GM12801 (cell line): Measurements from ENCODE around the gene CHRM2.

Experiments used
- TF ChIP-seq, protein P1 (sequence below): IDR thresholded peaks from one replicate; pipeline ENCODE4 v1.5.1; 2011; ENCODE audit warnings: control low read depth; ENCODE audit not compliant: insufficient read length; ENCODE audit errors: extremely low read depth

The CHRM2 gene

DNA sequence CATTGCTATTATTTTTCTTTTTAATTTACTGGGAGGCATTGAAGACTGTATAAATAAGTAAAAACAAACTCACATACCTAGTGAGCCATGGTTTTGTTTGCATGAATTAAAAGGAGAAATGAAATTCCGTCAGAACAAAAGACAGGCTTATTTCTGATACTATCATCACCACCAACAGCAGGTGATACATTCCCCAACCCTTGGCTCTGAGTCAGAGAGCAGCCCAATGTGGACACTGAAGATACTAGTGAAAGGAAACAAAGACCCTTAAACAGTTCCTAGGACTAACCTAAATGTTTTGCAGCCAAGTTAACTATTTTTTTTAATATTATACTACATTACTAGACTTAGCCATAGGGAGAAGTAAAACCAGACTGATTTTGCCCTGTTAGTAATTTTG, 31.6 kb downstream of the CHRM2 start:
- TF ChIP-seq, protein P1, sequence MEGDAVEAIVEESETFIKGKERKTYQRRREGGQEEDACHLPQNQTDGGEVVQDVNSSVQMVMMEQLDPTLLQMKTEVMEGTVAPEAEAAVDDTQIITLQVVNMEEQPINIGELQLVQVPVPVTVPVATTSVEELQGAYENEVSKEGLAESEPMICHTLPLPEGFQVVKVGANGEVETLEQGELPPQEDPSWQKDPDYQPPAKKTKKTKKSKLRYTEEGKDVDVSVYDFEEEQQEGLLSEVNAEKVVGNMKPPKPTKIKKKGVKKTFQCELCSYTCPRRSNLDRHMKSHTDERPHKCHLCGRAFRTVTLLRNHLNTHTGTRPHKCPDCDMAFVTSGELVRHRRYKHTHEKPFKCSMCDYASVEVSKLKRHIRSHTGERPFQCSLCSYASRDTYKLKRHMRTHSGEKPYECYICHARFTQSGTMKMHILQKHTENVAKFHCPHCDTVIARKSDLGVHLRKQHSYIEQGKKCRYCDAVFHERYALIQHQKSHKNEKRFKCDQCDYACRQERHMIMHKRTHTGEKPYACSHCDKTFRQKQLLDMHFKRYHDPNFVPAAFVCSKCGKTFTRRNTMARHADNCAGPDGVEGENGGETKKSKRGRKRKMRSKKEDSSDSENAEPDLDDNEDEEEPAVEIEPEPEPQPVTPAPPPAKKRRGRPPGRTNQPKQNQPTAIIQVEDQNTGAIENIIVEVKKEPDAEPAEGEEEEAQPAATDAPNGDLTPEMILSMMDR = no peak

DNA sequence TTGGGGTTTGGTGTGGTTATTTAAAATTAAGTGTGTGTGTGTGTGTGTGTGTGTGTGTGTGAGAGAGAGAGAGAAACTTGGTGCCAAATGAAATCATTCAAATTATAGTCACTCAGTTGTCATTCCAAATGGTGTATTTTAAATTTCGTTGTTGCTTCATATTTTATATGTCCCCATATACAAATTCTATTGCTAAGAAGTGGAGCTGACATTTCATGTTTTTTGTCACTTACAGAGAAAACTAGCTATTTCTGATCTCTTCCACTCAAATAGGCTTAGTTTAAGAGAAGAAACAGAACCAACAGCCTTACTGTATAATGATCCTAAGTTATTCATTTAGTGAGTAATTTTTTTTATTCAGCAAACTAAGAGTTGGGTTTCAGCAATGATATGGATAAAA, 42.3 kb downstream of the CHRM2 start:
- TF ChIP-seq, protein P1 = no peak

DNA sequence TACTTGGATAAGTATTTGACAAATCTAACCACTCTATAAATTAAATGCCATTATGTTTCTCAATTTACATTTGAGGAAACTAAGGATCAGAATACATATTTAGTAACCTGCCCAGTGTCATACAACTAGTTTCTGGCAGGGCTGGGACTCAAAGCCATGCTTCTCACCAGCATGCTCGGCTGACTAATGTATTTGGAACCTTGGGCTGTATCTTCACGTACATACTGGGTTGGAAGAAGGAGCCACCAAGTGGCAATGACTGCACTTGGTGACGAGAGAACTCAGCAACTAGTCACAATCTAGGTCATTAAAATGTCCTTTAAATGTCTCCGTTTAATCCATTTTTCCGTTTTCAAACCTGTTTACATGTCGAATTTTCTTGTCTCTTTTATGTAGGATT, 42.9 kb downstream of the CHRM2 start:
- TF ChIP-seq, protein P1 = no peak

DNA sequence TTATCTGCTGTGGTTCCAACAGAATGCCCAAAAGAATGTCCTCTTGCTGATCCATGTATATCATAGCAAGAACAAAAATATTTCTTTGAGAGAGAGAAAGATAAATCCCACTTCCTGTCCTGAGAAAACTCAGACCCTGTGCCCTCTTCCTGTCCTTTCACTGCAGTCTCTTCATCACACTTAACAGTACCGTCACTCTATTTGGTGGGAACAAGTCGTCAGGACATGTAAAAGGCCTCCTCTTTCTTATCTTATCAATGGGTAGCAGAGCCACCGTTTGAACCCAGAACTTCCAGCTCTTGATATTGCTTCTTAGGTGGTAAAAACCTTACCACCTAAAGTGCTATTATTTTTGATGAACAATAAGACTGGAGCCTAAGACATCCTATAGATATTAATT, 43.9 kb downstream of the CHRM2 start:
- TF ChIP-seq, protein P1 = no peak

DNA sequence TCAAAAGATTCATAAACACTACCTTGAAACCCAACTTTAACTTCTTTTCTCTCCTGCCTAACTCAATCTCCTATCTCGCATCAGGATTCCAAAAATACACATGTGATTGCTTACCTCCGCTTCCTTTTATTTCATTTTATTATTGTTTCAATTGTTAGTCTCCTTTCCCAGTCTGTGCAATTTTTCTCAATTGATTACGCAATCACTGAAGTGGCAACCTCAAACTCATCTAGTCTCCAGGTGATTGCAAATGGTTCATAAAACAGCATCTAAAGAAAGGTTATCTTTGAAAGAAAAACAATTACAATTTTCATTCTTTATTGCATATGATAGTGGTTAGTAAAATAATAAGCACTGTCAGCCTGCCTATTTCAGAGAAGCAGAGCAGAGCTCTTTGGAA, 45.6 kb downstream of the CHRM2 start:
- TF ChIP-seq, protein P1 = no peak

DNA sequence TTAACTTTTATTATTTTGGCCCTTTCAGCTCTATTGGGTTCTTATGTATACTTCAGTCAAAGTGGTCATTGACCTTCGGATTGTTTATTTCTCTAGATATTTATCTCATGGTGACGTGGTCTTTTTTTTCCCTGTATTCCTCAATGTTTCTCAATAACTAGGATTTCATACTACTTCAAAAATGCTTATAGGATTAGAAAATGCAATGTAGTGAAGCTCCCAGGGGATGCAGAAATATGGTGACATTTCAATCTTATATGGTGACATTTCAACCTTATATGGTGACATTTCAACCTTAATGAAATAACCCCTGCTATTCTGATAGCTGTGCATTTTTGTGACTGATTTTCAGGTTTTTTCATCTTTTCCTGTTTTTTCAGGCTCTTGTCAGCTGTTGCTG, 51.4 kb downstream of the CHRM2 start:
- TF ChIP-seq, protein P1 = no peak

DNA sequence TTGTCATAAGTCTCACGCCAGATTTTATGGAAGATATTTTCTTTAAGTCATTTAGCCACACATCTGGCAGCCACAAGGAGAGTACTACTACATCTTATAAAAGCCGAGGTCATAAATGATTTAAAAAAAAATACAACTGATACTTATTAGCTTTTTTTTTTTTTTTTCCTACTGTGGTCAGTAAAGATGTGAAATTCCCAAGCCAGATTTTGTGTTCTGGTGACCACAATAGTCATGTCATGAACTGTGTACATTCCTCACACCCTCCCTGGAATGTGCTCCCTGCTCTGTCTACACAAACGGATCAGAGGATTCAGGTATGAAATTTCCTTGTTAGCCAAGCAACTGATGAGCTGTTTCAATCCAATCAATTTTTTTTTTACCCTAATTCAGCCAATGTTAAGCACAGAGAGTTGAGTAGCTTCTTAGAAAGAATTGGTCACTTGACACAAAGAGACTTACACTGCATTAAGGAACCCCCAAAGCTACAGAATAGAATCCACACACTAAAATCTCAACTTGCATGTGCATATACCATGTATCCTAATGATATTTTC, 54.7 kb downstream of the CHRM2 start:
- TF ChIP-seq, protein P1 = no peak
